Measurements from ENCODE around the gene OSBPL1A.

DNA sequence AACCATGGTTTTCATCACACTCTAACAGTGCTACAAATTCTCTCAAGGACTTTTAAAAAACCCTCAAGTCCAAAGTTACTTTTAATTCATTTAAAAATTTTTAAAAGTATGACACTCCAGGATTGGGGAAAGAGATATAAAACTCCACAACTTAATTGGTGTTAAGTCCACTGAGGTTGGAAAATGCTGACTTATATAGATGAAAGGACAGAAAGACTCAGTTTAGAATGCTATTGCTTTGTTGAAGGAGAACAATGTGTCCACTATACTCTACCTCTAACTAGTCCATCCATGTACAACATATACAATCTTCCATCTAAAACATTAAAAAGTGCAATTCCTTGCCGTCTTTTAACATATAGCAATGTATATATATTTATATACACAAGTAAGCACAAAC is 217.6 kb downstream of the OSBPL1A start:
- TF ChIP-seq, protein P1, sequence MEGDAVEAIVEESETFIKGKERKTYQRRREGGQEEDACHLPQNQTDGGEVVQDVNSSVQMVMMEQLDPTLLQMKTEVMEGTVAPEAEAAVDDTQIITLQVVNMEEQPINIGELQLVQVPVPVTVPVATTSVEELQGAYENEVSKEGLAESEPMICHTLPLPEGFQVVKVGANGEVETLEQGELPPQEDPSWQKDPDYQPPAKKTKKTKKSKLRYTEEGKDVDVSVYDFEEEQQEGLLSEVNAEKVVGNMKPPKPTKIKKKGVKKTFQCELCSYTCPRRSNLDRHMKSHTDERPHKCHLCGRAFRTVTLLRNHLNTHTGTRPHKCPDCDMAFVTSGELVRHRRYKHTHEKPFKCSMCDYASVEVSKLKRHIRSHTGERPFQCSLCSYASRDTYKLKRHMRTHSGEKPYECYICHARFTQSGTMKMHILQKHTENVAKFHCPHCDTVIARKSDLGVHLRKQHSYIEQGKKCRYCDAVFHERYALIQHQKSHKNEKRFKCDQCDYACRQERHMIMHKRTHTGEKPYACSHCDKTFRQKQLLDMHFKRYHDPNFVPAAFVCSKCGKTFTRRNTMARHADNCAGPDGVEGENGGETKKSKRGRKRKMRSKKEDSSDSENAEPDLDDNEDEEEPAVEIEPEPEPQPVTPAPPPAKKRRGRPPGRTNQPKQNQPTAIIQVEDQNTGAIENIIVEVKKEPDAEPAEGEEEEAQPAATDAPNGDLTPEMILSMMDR (IDR thresholded peaks at IDR 0.05 in 2 of 3, conservative IDR thresholded peaks at IDR 0.05 in 1 of 3; ENCODE audit: control insufficient read depth in 2 of 3, extremely low read depth in 1 of 3, insufficient read depth in 1 of 3, low read depth in 3 of 3, low read length in 3 of 3): no peak
- no peak for TF ChIP-seq POLR2A (IDR thresholded peaks at IDR 0.05; ENCODE audit: low read depth, low read length)
- no peak for TF ChIP-seq CBX5 (IDR thresholded peaks at IDR 0.05; ENCODE audit: low read depth)
- no peak for TF ChIP-seq EZH2 (IDR thresholded peaks at IDR 0.05; ENCODE audit: borderline replicate concordance, control insufficient read depth, low read depth, low read length)
- TF ChIP-seq FOXM1 (IDR thresholded peaks at IDR 0.05; ENCODE audit: low read depth, low read length): no peak
